ENCODE results near the gene CTBS. TPM values are rescaled to one million over a fixed set of nuclear protein-coding genes. Genes with fewer than 3 reads are reported as not detected.
"Not testable (repeated sequence)": the region's sequence is repeated elsewhere in the genome, so short reads cannot be mapped to it uniquely, and the experiment has no call there.

CTBS gene
- 7.5 and 11.0 TPM in 2 replicates for total RNA-seq (2014; rRNA removed; shearing (Covaris generic))

- DNase-seq (ENCODE audit: low read depth): peak; percentile 96
These were observed at the start of gene CTBS for GRCh38 chr1:84573967-84574842. Gene CTBS (minus strand): TSS chr1:84574440. CDS start chr1:84574415, 25 bp downstream.

- DNase-seq (ENCODE audit: low read depth): no peak
These were observed 47.3 kb upstream of the CTBS start for GRCh38 chr1:84621553-84621952.

DNA sequence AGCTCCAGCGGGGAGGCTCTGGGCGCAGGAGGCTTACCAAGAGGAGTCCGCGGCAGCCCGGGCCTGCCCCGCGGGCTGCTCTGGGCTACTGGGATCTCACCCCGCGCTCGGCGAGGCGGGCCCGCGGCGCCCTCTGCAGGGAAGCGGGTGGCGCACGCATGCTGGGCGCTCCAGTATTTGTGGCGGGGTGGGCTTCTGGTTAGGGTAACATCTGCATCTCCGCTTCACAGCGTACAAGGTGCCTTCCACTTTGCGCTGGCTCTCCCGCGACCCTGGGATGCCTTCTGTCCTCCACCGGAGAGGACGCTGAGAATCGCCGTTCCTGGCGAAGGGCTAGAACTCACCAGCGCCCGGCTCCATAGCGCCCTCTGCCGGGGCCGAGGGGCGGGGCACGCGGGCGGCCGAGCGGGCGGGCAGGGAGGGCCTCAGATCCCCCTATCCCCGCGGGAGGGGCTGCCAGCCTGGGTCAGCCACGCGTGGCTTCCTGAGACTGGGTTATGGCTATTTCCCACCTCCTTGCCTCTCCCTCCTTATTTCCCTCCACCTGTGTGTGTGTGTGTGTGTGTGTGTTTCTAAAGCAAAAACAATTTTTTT lies 46.6 kb upstream of the CTBS start:
- peak; percentile 91 for DNase-seq (ENCODE audit: low read depth)

DNA sequence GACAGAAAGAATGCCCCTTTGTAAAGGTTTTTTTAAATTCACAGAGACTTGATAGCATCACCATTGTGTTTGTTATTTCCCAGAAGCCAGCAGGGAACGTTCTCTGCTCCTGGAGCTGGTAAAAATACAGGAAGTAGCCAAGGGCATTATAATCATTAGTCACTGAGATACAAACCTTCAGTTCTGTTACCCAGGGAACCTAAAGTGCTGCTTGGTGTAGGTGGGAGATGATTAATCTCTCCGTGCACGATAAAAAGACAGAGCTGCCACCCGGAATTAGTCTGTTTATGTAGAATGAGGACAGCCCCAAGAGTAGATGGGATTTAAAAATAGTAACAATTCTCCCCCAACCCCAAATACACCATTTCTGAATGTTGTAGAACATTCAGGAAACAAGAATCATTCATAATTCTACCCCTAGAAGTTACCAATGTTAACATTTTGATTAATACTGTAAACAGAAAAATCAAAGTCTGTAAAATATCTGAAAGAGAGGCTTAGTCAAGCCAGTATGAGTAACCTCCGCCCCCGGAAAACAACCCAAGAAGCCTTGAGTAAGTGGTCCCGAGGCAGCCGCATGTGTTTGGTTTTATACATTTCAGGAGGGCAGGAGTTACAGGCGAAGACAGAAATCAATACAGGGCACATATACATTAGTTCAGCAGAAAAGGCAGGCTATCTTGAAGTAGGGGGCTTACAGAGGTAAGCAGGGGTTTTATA lies 45.3 kb upstream of the CTBS start:
- DNase-seq (ENCODE audit: low read depth): peak; percentile 86

GRCh38 chr1:84617349-84617748 lies 43.1 kb upstream of the CTBS start:
- DNase-seq (ENCODE audit: low read depth): no peak

DNA sequence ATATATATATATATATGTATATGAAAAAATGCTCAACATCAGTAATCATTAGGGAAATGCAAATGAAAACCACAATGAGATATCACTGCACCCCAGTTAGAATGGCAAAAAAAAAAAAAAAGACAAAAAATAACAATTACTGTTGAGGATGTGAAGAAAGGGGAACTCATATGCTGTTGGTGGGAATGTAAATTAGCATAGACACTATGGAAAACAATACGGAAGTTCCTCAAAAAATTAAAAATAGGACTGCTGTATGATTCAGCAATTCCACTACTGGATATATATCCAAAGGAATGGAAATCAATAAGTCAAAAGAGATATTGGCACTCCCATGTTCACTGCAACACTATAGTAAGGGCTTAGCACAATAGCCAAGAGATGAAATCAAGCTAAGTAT lies 41.5 kb upstream of the CTBS start:
- no peak for DNase-seq (ENCODE audit: low read depth)

GRCh38 chr1:84613887-84614286 lies 39.6 kb upstream of the CTBS start:
- no peak for DNase-seq (ENCODE audit: low read depth)

GRCh38 chr1:84613026-84613425 lies 38.8 kb upstream of the CTBS start:
- DNase-seq (ENCODE audit: low read depth): no peak

- DNase-seq (ENCODE audit: low read depth): no peak
These were observed 37.6 kb upstream of the CTBS start for GRCh38 chr1:84611796-84612195.

GRCh38 chr1:84611091-84611490 lies 36.9 kb upstream of the CTBS start:
- no peak for DNase-seq (ENCODE audit: low read depth)

DNA sequence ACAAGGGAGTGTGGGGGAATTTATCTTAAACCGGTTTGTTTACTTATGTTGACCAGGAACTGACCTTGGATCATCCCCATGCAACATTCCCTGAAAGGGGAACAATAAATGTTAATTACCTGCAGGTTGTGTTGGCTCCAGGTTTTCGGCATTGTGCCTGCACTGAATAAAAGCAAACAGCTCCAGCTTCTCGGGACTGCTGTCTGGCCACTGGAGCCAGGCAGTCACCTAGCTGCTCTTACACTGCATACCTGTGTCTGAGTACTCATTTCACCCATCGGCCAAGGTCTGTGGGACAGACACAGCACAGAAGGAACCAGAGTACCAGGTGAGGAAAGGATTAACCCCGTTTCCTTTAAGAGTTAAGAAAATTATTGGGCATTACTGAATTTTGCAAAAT lies 32.7 kb upstream of the CTBS start:
- DNase-seq (ENCODE audit: low read depth): no peak

- no peak for DNase-seq (ENCODE audit: low read depth)
These were observed 30.9 kb upstream of the CTBS start for GRCh38 chr1:84605157-84605556.

DNA sequence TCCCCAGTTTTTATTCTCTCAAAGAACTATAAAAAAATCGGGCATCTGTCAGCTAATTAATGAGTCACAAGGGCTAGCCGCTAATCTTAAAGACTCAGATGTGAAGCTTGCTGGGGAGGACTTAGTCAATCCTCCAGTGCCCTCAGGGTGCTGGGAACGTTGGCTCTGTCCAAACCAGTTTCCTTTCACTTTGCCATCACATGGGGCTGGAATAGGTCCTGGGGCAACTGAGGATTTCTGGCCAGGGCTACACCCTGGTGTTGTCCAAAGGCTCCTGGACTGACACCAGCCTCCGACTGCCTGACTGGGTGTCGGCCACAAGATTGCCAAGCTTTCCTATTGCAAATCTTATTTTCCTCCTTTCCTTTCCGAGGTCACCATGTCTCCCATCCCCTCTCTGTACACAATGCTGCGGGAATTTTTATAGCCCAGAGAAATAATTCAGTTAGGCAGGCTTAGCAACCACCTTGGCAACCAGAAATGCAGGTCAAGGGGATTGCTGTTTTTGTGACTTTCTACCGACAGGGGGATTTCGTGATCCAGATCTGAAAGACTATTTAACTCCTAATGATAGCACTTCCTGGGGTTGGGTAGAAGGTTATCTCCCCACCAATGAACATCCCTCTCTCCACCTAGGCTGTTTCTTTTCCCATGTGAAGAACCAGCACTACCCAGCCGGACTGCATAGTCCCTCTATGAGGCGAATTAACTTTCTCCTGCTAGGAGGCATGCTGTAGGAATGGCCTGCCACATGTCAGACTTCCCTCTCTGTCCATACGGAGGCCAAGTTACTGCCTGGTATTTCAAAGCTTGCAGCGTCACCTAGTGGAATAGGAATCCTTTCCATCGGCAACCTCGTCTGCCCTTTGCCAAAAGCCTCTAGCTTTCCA lies 29.9 kb upstream of the CTBS start:
- peak; percentile 98 for DNase-seq (ENCODE audit: low read depth)

DNA sequence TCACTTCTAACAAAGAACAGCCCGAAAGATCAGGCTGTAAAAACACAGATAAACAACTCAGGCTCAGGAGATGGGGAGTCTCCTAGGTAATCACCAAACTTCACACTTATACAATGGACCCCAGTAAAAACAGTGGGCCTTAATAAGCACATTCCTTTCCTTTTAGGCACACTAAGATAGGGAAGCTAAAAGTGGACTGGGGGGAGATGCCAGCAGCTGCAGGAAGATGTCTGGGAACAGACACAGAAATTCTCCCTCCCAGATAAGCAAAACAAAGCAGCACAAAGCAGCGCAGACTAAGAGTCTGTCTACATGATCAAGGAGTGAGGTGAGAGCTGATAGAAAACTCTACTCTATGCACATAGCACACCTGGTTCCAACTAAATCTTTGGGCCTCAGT lies 29.0 kb upstream of the CTBS start:
- DNase-seq (ENCODE audit: low read depth): peak; percentile 82

GRCh38 chr1:84600796-84601195 lies 26.6 kb upstream of the CTBS start:
- no peak for DNase-seq (ENCODE audit: low read depth)

- DNase-seq (ENCODE audit: low read depth): peak; percentile 83
These were observed 24.9 kb upstream of the CTBS start for GRCh38 chr1:84598846-84599741.

GRCh38 chr1:84598418-84598817 lies 24.2 kb upstream of the CTBS start:
- no peak for DNase-seq (ENCODE audit: low read depth)

DNA sequence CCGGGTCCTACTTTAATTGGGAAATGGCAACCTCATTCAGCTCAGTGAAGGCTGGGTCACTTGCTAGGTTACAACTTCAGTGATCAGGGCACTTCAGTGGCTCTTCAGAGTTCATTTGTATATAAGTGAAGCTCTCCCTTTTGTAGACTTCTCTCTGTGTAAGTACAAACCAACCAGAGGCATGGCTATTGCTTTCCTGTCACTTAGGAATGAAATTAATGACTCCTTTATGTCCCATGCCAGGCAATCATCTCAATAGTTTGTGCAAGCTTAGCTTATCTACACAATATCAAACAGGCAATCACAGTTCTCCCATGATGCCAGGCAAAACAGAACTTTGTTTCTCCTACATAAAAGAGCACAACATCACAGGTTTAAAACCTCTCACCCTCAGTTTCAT lies 22.8 kb upstream of the CTBS start:
- DNase-seq (ENCODE audit: low read depth): no peak

- not testable (repeated sequence) for DNase-seq (ENCODE audit: low read depth)
These were observed 20.7 kb upstream of the CTBS start for GRCh38 chr1:84594959-84595358.

DNA sequence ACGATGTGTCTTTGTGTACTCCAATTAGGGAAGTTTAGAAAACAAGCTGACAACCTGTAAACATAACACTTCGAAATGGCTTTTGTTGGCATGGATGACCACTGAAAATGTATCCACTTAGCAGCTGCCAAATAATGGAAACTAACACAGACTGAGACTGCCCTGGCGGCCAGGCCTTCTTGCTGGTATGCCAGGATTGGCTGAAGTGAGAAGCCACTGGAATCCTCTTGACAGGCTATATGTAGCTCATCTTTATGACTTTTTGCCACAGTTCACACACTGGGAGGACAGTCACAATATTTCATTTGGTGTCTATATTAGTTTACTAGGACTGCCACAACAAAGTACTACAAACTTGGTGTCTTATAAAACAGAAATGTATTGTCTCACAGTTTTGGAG lies 12.9 kb upstream of the CTBS start:
- no peak for DNase-seq (ENCODE audit: low read depth)

- DNase-seq (ENCODE audit: low read depth): no peak
These were observed 11.6 kb upstream of the CTBS start for GRCh38 chr1:84585803-84586202.
